Measurements from ENCODE around the gene DDAH1. TPM values are rescaled to one million over a fixed set of nuclear protein-coding genes. Genes with fewer than 3 reads are reported as not detected.

Gene DDAH1
- total and polyA plus RNA-seq, 2 experiments from 2014 or later = 29.4 to 41.7 TPM

DNA sequence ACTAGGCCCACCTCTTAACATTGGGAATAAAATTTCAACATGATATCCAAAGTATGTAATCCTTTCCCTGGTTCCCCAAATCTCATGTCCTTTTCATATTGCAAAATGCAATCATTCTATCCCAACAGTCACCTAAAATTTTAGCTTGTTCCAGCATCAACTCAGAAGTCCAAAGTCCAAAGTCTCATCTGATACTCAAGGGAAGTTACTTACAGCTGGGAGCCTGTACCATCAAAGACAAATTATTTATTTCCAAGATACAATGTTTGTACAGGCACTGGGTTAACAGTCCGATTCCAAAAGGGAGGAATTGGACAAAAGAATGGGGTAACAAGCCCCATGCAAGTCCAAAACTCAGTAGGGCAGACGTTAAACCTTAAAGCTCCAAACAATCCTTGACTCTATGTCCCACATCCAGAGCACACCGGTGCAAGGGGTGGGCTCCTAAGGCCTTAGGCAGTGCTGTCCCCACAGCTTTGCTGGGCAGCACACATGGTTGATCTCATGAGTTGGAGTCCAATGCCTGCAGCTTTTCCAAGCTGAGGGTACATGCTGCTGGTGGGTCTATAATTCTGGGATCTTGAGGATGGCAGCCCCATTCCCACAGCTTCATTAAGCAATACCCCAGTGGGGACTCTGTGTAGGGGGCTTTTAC lies 78.8 kb downstream of the DDAH1 start (continued):
- TF ChIP-seq, protein P1, sequence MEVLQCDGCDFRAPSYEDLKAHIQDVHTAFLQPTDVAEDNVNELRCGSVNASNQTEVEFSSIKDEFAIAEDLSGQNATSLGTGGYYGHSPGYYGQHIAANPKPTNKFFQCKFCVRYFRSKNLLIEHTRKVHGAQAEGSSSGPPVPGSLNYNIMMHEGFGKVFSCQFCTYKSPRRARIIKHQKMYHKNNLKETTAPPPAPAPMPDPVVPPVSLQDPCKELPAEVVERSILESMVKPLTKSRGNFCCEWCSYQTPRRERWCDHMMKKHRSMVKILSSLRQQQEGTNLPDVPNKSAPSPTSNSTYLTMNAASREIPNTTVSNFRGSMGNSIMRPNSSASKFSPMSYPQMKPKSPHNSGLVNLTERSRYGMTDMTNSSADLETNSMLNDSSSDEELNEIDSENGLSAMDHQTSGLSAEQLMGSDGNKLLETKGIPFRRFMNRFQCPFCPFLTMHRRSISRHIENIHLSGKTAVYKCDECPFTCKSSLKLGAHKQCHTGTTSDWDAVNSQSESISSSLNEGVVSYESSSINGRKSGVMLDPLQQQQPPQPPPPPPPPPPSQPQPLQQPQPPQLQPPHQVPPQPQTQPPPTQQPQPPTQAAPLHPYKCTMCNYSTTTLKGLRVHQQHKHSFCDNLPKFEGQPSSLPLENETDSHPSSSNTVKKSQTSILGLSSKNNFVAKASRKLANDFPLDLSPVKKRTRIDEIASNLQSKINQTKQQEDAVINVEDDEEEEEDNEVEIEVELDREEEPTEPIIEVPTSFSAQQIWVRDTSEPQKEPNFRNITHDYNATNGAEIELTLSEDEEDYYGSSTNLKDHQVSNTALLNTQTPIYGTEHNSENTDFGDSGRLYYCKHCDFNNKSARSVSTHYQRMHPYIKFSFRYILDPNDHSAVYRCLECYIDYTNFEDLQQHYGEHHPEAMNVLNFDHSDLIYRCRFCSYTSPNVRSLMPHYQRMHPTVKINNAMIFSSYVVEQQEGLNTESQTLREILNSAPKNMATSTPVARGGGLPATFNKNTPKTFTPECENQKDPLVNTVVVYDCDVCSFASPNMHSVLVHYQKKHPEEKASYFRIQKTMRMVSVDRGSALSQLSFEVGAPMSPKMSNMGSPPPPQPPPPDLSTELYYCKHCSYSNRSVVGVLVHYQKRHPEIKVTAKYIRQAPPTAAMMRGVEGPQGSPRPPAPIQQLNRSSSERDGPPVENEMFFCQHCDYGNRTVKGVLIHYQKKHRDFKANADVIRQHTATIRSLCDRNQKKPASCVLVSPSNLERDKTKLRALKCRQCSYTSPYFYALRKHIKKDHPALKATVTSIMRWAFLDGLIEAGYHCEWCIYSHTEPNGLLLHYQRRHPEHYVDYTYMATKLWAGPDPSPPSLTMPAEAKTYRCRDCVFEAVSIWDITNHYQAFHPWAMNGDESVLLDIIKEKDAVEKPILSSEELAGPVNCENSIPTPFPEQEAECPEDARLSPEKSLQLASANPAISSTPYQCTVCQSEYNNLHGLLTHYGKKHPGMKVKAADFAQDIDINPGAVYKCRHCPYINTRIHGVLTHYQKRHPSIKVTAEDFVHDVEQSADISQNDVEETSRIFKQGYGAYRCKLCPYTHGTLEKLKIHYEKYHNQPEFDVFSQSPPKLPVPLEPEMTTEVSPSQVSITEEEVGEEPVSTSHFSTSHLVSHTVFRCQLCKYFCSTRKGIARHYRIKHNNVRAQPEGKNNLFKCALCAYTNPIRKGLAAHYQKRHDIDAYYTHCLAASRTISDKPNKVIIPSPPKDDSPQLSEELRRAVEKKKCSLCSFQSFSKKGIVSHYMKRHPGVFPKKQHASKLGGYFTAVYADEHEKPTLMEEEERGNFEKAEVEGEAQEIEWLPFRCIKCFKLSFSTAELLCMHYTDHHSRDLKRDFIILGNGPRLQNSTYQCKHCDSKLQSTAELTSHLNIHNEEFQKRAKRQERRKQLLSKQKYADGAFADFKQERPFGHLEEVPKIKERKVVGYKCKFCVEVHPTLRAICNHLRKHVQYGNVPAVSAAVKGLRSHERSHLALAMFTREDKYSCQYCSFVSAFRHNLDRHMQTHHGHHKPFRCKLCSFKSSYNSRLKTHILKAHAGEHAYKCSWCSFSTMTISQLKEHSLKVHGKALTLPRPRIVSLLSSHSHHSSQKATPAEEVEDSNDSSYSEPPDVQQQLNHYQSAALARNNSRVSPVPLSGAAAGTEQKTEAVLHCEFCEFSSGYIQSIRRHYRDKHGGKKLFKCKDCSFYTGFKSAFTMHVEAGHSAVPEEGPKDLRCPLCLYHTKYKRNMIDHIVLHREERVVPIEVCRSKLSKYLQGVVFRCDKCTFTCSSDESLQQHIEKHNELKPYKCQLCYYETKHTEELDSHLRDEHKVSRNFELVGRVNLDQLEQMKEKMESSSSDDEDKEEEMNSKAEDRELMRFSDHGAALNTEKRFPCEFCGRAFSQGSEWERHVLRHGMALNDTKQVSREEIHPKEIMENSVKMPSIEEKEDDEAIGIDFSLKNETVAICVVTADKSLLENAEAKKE (CRISPR knock-in tag; IDR thresholded peaks at IDR 0.05) = no peak
- TF ChIP-seq, protein P2, sequence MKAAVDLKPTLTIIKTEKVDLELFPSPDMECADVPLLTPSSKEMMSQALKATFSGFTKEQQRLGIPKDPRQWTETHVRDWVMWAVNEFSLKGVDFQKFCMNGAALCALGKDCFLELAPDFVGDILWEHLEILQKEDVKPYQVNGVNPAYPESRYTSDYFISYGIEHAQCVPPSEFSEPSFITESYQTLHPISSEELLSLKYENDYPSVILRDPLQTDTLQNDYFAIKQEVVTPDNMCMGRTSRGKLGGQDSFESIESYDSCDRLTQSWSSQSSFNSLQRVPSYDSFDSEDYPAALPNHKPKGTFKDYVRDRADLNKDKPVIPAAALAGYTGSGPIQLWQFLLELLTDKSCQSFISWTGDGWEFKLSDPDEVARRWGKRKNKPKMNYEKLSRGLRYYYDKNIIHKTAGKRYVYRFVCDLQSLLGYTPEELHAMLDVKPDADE (IDR thresholded peaks at IDR 0.05) = no peak
- TF ChIP-seq ZNF331 (CRISPR knock-in tag; IDR thresholded peaks at IDR 0.05; ENCODE audit: low read depth) = no peak
- TF ChIP-seq EZH2phosphoT487 (IDR thresholded peaks at IDR 0.05; ENCODE audit: unreplicated experiment) = no peak
- no peak for TF ChIP-seq CREB1 (CRISPR knock-in tag; IDR thresholded peaks at IDR 0.05; ENCODE audit: low read depth)
- TF ChIP-seq JUNB (IDR thresholded peaks at IDR 0.05; ENCODE audit: unreplicated experiment) = no peak
- TF ChIP-seq, protein P3, sequence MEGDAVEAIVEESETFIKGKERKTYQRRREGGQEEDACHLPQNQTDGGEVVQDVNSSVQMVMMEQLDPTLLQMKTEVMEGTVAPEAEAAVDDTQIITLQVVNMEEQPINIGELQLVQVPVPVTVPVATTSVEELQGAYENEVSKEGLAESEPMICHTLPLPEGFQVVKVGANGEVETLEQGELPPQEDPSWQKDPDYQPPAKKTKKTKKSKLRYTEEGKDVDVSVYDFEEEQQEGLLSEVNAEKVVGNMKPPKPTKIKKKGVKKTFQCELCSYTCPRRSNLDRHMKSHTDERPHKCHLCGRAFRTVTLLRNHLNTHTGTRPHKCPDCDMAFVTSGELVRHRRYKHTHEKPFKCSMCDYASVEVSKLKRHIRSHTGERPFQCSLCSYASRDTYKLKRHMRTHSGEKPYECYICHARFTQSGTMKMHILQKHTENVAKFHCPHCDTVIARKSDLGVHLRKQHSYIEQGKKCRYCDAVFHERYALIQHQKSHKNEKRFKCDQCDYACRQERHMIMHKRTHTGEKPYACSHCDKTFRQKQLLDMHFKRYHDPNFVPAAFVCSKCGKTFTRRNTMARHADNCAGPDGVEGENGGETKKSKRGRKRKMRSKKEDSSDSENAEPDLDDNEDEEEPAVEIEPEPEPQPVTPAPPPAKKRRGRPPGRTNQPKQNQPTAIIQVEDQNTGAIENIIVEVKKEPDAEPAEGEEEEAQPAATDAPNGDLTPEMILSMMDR (conservative IDR thresholded peaks at IDR 0.05; ENCODE audit: low read depth in 2 of 2) = no peak
- no peak for TF ChIP-seq POLR2AphosphoS5 (IDR thresholded peaks at IDR 0.05; ENCODE audit: low read depth)

All from GM23338 (cell line).